Calu3 (cell line): ENCODE results near the gene LGR4. TPM values are rescaled to one million over a fixed set of nuclear protein-coding genes. Genes with fewer than 3 reads are reported as not detected.
"Not testable (repeated sequence)": the region's sequence is repeated elsewhere in the genome, so short reads cannot be mapped to it uniquely, and the experiment has no call there.

Experiments used
- Bru-seq: library from RNA; stranded (reverse); fragments of 400-500 nt; gene quantifications from one replicate; lab custom pipeline; 2021; lab: Mats Ljungman, UMichigan
- BruChase-seq, 2 experiments: library from RNA; stranded (reverse); fragments of 400-500 nt; gene quantifications; one replicate each; lab custom pipeline; 2021; lab: Mats Ljungman, UMichigan
- BruUV-seq: library from RNA; stranded (reverse); fragments of 400-500 nt; replicated peaks from 2 replicates; lab custom pipeline; 2021; lab: Mats Ljungman, UMichigan
- CTCF ChIA-PET: fragments of 300-600 bp; sonication (Branson Sonifier 250); formaldehyde crosslinking; loops from one replicate; lab custom pipeline; 2022; ENCODE audit warnings: antibody characterized with exemption; lab: Charles Lee
- DNase-seq: peaks from one replicate; pipeline ENCODE4 v3.0.0; 2022
- H3K27ac Mint-ChIP-seq: one replicate; pipeline ENCODE4 v1.8.0; 2022; ENCODE audit warnings: mixed read lengths; ENCODE audit not compliant: unreplicated experiment
- H3K27me3 Mint-ChIP-seq: one replicate; pipeline ENCODE4 v1.8.0; 2022; ENCODE audit warnings: mixed read lengths; ENCODE audit not compliant: unreplicated experiment
- H3K36me3 Mint-ChIP-seq: one replicate; pipeline ENCODE4 v1.8.0; 2022; ENCODE audit warnings: mild to moderate bottlenecking, moderate library complexity, mixed read lengths; ENCODE audit not compliant: insufficient read depth, unreplicated experiment
- H3K4me1 Mint-ChIP-seq: one replicate; pipeline ENCODE4 v1.8.0; 2022; ENCODE audit warnings: mild to moderate bottlenecking, low read depth, mixed read lengths; ENCODE audit not compliant: unreplicated experiment
- H3K4me3 Mint-ChIP-seq: one replicate; pipeline ENCODE4 v1.8.0; 2022; ENCODE audit warnings: mild to moderate bottlenecking, low read depth, moderate library complexity, mixed read lengths; ENCODE audit not compliant: unreplicated experiment
- H3K9me3 Mint-ChIP-seq: one replicate; pipeline ENCODE4 v1.8.0; 2022; ENCODE audit warnings: low read depth, mixed read lengths; ENCODE audit not compliant: unreplicated experiment
- CTCF ChIP-seq: fragments of 200-600 bp; IDR thresholded peaks from one replicate; pipeline ENCODE4 v1.8.0; 2022; ENCODE audit warnings: antibody characterized with exemption; ENCODE audit not compliant: unreplicated experiment
- intact Hi-C: fragments of 100-400 bp; cut with micrococcal nuclease; formaldehyde crosslinking; loops from one replicate; pipeline ENCODE4 v1.10.0; 2022; ENCODE audit not compliant: unreplicated experiment
- long read RNA-seq: library from polyadenylated mRNA; stranded (forward); transcript quantifications from one replicate; pipeline ENCODE4 v2.0.0, GENCODE V29; 2022
- total RNA-seq: library from RNA; stranded (reverse); gene quantifications from 2 replicates; pipeline ENCODE4 v1.2.3, GENCODE V29; 2022

Gene LGR4
- total RNA-seq (50.0 and 51.4 TPM in 2 replicates), Bru-seq, nascent RNA (percentile 88 among the genes with signal in this experiment), BruChase-seq, experiment 1, labeled RNA remaining after a 6-hour chase (percentile 84 among the genes with signal in this experiment), BruChase-seq, experiment 2, labeled RNA remaining after a 2-hour chase (percentile 79 among the genes with signal in this experiment)
- long read RNA-seq, full-length matches to known transcripts: 34 of 50 reads
- long read RNA-seq, partial matches to known transcripts: 4 of 50 reads
- long read RNA-seq, other reads (novel, unspliced or antisense): 12 of 50 reads

GRCh38 chr11:27472398-27473016 is at the start of gene LGR4:
Gene LGR4 (minus strand): TSS chr11:27472790. CDS start chr11:27472302, 488 bp downstream.
- H3K4me3 Mint-ChIP-seq: peak within 1 kb of the TSS; percentile 88
- peaks cover 49% of the 10 kb centered on the region for H3K36me3 Mint-ChIP-seq
- no peaks in the 10 kb centered on the region for H3K9me3 Mint-ChIP-seq
- no peak for TF ChIP-seq CTCF
- BruUV-seq: no TSS peak
- H3K27ac Mint-ChIP-seq: peak within 1 kb of the TSS; percentile 93
- H3K27me3 Mint-ChIP-seq: no peaks in the 10 kb centered on the region
- peak; percentile 95 for DNase-seq
- intact Hi-C loops: loop anchor here (5.0 kb wide), 2 partner anchors 160 to 265 kb away; no protein-coding TSS in a partner anchor
- CTCF ChIA-PET: interaction anchor here (0.6 to 2.0 kb wide), 16 partner anchors 8 to 718 kb away, joined by 3 to 8 read pairs (median 6); partner anchors contain the start of gene CCDC34
- peaks cover 21% of the 10 kb centered on the region for H3K4me1 Mint-ChIP-seq

GRCh38 chr11:27520226-27520625 is 47.6 kb upstream of the LGR4 start:
- no TSS peak for BruUV-seq
- Mint-ChIP-seq H3K27me3 (peaks cover 25% of the 10 kb centered on the region), H3K9me3 (no peaks in the 10 kb centered on the region), H3K4me1 (no peaks in the 10 kb centered on the region), H3K27ac (no peak overlapping the region), H3K36me3 (no peaks in the 10 kb centered on the region), H3K4me3 (no peak overlapping the region)
- TF ChIP-seq CTCF: no peak
- DNase-seq: no peak
- CTCF ChIA-PET: interaction anchor here (1.0 kb wide), 1 partner anchor 8 kb away, joined by 3 read pairs; no protein-coding TSS in a partner anchor
- intact Hi-C loops: no loop called here

- CTCF ChIA-PET: no interaction called here
These were observed 45.9 kb upstream of the LGR4 start for GRCh38 chr11:27518518-27518917.

GRCh38 chr11:27517490-27517889 is 44.9 kb upstream of the LGR4 start:
- H3K4me3 Mint-ChIP-seq, H3K27ac Mint-ChIP-seq, CTCF ChIA-PET, H3K9me3 Mint-ChIP-seq, H3K4me1 Mint-ChIP-seq, H3K36me3 Mint-ChIP-seq, intact Hi-C loops, DNase-seq, BruUV-seq: not testable (repeated sequence)
- H3K27me3 Mint-ChIP-seq: peaks cover 25% of the 10 kb centered on the region

More at GRCh38 chr11:27518518-27518917, 45.9 kb upstream of the LGR4 start:
- peaks cover 25% of the 10 kb centered on the region for H3K27me3 Mint-ChIP-seq
- H3K4me1 Mint-ChIP-seq: no peaks in the 10 kb centered on the region
- no peak overlapping the region for H3K4me3 Mint-ChIP-seq
- BruUV-seq: no TSS peak
- intact Hi-C loops: no loop called here
- no peak for TF ChIP-seq CTCF
- H3K9me3 Mint-ChIP-seq: no peaks in the 10 kb centered on the region
- no peak for DNase-seq
- H3K27ac Mint-ChIP-seq: no peak overlapping the region
- no peaks in the 10 kb centered on the region for H3K36me3 Mint-ChIP-seq
